GM12875 (cell line): ENCODE results near the gene NFIA.

Experiments
- H3K4me3 ChIP-seq: one replicate; pipeline ENCODE4 v1.5.1; 2011; ENCODE audit warnings: low read depth, low read length, control low read depth
- TF ChIP-seq, protein P1 (sequence below): IDR thresholded peaks from 2 replicates; pipeline ENCODE4 v1.5.1; 2011; ENCODE audit warnings: low read depth, mild to moderate bottlenecking, control low read depth, inconsistent platforms, low read length, moderate library complexity, borderline replicate concordance; ENCODE audit not compliant: insufficient read depth

The NFIA gene

DNA sequence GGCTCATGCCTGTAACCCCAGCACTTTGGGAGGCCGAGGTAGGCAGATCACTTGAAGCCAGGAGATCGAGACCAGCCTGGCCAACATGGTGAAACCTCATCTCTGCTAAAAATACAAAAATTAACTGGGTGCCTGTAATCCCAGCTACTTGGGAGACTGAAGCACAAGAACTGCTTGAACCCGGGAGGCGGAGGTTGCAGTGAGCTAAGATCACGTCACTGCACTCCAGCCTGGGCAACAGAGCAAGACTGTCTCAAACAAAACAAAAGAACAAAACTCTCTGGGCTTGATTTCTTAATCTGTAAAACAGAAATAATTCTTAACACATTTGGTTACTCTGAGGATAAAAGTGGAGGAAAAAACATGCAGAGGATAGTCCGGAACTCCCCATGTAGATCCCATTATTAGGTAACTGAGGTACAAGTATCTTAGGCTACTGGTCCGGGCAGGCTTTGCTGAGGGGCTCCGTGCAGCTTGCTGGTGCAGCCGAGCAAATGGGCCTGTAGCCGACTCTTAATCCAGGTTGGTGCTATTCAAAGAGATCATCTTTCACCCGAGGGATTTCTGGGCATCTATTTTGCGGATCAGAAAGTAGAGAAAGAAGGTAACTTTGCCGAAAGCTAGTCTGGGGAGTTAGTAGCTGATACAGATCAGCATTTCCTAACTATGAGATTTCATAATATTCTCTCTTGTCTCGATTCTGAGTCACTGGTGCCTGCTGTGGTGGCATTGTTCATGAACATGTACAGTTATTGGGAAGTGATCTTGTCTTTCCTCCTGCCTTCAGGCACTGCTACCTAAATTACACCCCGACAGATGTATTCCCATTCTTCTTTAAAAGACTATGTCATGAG lies 56.8 kb downstream of the NFIA start:
- H3K4me3 ChIP-seq: no peak overlapping the region
- TF ChIP-seq, protein P1, sequence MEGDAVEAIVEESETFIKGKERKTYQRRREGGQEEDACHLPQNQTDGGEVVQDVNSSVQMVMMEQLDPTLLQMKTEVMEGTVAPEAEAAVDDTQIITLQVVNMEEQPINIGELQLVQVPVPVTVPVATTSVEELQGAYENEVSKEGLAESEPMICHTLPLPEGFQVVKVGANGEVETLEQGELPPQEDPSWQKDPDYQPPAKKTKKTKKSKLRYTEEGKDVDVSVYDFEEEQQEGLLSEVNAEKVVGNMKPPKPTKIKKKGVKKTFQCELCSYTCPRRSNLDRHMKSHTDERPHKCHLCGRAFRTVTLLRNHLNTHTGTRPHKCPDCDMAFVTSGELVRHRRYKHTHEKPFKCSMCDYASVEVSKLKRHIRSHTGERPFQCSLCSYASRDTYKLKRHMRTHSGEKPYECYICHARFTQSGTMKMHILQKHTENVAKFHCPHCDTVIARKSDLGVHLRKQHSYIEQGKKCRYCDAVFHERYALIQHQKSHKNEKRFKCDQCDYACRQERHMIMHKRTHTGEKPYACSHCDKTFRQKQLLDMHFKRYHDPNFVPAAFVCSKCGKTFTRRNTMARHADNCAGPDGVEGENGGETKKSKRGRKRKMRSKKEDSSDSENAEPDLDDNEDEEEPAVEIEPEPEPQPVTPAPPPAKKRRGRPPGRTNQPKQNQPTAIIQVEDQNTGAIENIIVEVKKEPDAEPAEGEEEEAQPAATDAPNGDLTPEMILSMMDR: no peak

DNA sequence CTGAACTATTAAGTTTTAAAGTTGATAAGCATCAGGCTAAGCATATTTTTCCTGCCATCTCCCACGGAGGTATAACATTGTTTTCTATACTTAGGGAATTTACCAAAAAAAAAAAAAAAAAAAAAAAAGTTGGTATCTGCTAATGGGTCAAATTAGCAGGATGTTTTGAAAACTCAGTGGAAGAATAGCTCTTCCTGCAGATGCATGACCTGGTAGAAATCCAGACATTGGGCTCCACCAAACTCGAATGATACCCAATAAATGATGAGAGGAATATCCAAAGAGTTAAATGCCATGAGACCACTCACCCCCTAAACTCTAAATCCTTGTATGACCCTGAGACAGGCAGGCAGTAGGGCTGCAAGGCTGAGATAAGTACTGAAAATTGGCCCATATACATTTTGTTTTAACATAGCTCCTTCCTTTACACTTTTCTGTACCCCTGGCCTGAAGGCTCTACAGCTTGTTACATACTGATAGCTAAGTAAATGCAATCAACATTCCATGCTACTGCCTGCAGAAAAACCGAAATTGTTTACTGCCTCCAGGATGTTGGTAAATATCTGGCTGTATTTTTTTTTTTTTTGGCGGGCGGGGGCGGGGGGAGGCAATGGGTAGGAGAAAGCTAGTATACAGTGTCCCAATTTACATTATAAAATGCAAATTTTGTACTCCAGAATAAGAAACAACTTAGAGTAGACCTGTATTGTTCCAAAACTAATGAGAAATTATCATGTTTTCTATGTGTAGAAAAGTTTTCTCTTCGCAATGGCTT lies 57.6 kb downstream of the NFIA start:
- no peak overlapping the region for H3K4me3 ChIP-seq
- TF ChIP-seq, protein P1: no peak

DNA sequence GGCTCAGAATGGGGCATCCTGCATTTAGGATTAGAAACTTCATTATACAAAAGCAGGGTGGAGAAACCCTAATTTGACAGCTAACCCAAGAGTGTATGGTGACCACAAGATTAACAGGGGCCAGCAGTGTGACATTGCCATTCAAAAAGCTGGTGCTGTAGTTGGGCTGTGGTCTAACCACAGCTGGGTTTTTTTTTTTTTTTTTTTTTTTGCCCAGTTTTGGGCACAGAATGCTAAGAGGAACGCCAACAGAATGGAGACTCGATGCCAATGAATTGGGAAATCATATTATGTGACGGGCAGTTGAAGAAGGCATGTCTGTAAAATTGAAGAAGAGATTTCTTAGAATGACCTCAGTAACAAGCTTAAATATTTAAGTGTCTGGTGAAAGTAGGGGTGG lies 58.4 kb downstream of the NFIA start:
- TF ChIP-seq, protein P1: no peak
- no peak overlapping the region for H3K4me3 ChIP-seq

DNA sequence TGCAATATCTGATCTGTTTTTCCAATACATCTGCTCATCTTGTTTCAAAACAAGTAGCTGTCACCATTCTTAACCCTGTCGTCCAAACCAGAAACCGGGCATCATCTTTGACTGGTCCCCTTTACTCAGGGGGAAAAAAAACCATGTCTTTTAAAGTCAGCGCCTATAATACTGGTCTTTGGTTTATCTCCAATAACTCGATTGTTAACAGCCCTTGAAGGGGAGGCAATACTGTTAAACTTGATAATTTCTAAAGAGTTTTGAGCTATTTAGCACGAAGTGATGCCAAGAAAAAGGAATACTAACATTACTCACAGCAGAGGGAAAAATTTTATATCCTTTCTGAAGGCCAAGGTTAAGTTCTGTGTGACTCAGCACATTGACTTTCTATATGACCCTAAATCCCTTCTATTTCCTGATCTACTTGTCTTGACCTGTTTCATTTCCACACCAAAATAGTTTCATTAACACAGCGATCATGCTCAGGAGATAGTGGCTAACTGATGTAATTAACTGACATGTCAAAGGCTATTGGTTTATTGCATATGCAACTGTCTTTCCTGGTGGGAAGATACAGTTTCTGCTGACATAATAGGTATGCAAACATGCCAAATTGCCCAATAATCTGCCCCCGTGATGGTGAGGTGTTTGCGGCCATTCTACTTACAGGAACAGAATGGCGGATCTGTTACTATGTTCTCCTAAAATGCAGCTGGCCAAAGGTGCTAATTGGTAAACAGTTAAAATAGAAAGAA lies 59.1 kb downstream of the NFIA start:
- TF ChIP-seq, protein P1: no peak
- no peak overlapping the region for H3K4me3 ChIP-seq

DNA sequence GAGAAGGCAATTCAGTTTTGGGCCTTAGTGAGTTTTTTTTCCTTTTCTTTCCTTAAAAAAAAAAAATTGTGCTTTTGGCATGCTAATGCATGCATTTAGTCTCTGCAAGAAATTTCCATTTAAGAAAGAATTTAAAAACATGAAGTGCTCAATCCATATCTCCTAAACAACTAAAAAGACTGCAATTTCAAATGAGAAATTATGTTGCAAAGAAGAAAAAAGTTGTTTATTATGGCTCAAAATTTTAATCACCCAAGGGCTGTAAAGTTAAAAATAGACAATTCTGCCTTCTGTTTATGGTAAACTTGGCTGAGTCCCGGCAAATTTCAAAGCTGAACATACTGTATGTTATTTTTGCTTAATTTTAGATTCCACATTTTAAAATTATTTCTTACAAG lies 59.7 kb downstream of the NFIA start:
- H3K4me3 ChIP-seq: no peak overlapping the region
- TF ChIP-seq, protein P1: no peak

DNA sequence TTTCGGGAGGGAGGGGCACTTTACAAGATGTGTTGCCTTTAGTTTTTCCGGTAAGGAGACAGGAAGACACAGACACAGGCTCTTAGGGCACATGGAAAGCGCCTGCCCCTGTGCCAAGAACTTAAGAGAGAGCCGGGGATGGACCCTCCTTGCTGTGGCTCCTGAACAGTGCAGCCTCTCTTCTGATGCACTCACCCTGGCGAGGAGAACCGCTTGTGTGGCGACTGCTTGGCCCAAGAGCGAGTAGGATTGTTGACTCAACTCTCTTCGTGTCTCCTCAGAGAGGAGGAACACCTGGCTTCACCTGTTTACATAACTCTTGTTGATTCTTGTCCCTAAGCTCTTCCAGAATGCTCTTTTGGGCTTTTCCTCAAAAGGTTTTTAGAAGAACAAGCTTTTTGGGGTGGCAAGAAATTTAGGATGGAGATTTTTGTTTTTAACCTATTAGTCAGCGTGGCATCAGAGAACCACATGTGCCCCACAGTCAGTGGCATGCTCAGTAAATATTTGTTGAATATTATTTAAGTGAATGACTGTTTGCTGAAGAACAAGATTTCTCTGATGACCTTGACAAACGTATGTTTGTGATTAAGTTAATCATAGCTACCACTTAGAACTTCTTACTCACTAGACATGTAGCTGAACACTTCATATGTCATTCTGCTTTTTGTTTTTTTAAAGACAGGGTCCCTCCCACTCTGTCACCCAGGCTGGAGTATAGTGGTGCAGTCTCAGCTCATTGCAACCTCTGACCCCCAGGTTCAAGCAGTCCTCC lies 60.6 kb downstream of the NFIA start:
- no peak overlapping the region for H3K4me3 ChIP-seq
- TF ChIP-seq, protein P1: no peak
